Cardiac fibroblast (primary cell): ENCODE results near the gene RNF2.

ENCODE experiments used
- DNase-seq, 2 donors: peaks; one replicate each; pipeline versions ENCODE4 v3.0.0 to v3.0.0-alpha.2; 2010; ENCODE audit warnings: low read depth in 2 of 2
- H3K4me3 ChIP-seq, 2 donors: replicated peaks in 1 of 2; 1 replicate in 1 of 2; 2 replicates in 1 of 2; pipeline ENCODE4 v1.5.1; 2011; ENCODE audit warnings: low read depth in 2 of 2, low read length in 2 of 2, mild to moderate bottlenecking in 2 of 2, moderate library complexity in 1 of 2
- TF ChIP-seq, protein P1 (sequence below): IDR thresholded peaks from one replicate; pipeline ENCODE4 v1.5.1; 2011; ENCODE audit warnings: low read depth, mild to moderate bottlenecking, low read length, inconsistent platforms

Gene RNF2

DNA sequence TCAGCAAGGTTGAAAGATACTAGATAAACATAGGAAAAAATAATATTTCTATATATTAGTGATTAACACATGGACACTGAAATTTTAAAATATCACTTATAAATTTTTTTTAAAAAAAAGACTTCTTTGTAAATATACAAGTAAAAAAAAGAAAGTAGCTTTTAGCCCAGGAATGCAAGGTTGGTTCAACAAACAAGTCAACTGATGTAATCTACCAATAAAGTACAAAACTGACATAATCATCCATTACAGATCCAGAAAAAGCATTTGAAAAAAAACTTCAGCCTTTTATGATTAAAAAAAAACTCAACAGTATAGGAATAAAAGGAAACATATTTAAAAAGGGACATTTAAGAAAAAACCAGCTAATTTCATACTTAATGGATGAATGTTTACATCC lies 63.0 kb downstream of the RNF2 start:
- TF ChIP-seq, protein P1, sequence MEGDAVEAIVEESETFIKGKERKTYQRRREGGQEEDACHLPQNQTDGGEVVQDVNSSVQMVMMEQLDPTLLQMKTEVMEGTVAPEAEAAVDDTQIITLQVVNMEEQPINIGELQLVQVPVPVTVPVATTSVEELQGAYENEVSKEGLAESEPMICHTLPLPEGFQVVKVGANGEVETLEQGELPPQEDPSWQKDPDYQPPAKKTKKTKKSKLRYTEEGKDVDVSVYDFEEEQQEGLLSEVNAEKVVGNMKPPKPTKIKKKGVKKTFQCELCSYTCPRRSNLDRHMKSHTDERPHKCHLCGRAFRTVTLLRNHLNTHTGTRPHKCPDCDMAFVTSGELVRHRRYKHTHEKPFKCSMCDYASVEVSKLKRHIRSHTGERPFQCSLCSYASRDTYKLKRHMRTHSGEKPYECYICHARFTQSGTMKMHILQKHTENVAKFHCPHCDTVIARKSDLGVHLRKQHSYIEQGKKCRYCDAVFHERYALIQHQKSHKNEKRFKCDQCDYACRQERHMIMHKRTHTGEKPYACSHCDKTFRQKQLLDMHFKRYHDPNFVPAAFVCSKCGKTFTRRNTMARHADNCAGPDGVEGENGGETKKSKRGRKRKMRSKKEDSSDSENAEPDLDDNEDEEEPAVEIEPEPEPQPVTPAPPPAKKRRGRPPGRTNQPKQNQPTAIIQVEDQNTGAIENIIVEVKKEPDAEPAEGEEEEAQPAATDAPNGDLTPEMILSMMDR, result no peak
- H3K4me3 ChIP-seq, result no peak overlapping the region
- DNase-seq, result peak; percentile 5 to 28

DNA sequence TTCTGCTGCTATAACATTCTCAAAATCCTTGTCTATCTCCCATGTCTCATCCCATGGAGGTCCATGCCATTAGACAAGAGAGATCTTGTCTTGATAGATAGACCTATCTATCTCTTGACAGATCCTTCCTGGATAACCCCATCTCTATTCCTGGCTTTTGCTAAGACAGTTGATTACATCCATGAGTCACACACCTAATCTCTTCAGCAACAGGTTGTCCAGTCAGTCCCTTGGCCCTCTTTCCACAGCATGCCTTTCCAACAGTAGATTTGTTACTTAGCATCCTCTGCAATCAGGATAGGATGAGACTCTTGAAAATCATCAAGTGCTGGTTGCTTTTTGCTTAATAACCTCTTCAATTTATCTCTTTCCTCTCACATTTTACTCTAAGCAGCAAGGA lies 64.8 kb downstream of the RNF2 start:
- TF ChIP-seq, protein P1, result no peak
- DNase-seq, result no peak
- H3K4me3 ChIP-seq, result no peak overlapping the region

DNA sequence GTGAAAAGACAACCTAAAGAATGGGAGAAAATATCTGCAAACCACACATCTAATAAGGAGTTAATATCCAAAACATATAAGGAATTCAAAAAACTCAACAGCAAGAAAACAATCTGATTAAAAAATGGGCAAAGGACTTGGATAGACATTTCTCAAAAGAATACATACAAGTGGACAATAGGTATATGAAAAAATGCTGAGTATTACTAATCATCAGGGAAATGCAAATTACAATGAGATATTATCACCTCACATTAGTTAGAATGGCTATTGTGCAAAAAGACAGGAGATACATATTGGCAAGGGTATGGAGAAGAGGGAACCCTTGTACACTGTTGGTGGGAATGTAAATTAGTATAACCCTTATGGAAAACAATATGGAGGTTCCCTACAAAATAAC lies 66.5 kb downstream of the RNF2 start:
- H3K4me3 ChIP-seq, result no peak overlapping the region
- no peak for DNase-seq
- TF ChIP-seq, protein P1, result no peak

DNA sequence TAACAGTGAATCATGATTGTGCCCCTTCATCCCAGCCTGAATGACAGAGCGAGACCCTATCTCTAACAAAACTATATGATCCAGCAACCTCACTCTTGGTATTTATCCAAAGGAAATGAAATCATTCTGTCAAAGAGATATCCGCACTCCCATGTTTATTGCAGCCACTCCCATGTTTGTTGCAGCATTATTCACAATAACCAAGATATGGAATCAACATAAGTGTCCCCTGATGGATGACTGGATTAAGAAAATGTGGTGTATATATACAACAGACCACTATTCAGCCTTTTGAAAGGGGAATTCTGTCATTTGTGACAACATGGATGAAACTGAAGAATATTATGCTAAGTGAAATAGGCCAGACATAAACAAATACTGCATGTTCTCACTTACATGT lies 67.0 kb downstream of the RNF2 start:
- peak; percentile 6 to 9 for DNase-seq
- TF ChIP-seq, protein P1, result no peak
- H3K4me3 ChIP-seq, result no peak overlapping the region

DNA sequence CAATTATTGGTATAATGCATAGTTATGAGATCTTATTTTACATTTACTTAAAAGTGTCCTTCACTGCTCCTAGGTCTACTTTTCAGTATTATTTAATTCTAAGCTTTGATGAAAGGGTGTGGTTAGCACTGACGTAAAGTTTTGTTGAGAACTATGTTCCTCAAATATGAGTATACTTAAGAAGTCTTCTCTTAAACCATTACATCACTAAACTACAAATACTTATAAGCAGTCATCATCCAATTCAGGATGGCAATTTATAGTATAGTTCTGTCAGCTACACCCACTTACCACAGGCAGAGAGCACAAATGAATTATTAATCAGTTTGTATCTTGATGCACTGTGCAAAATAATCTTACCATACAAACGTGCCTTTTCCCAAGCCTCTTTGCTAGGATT lies 84.3 kb downstream of the RNF2 start:
- no peak overlapping the region for H3K4me3 ChIP-seq
- no peak for DNase-seq
- TF ChIP-seq, protein P1, result no peak

DNA sequence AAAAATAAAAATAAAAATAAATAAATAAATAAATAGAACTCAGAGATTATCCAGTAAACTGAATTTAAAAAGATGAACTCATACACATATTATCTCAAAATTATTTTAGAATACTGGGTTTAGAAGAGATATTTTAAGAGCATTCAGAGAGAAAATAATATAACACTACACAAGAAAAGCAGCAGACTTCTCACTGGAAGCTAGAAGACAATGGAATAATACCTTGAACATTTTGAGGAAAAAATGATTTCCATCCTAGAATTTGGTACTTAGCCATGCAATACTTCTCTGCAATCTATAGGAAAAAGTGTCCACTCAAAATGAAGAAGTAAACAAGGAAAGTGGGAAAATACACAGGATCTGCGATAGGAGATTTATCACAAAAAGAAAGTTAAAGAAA lies 87.2 kb downstream of the RNF2 start:
- H3K4me3 ChIP-seq, result no peak overlapping the region
- DNase-seq, result no peak
- TF ChIP-seq, protein P1, result no peak

DNA sequence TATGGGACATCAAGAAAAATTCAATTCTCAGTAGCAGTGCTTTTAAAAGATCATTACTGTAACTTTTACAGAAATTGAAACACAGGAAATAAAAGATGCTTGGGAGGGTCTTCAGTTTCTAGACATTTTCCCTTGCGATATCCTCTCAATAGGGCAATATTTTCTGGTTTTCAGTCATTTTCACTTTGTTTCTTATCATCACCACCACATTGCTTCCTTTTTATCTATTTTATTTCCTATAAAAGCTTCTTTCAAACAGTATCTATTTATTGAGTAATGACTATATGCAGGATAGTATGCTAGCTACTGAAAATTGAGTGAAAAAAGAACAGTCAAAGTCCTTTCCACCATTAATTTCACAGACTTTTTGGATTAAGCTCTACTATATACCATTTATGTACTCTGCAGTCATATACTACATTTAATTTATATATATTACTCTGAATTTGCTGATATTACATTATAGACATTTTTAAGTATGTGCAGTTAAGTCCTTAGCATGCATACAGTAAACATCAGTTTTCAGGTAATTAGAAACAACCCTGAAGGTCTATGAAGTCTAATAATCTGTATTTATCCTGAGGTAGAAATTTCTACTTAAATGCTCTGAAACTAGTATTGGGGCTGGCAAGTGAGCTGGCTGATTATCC lies 92.7 kb downstream of the RNF2 start:
- no peak overlapping the region for H3K4me3 ChIP-seq
- TF ChIP-seq, protein P1, result no peak
- DNase-seq, result no peak
